DND-41 (cell line): ENCODE data around the gene CPNE4.

ENCODE experiments used
- EZH2 ChIP-seq: IDR thresholded peaks from 3 replicates; pipeline ENCODE4 v1.6.1; 2012; ENCODE audit warnings: borderline replicate concordance, low read depth, mild to moderate bottlenecking, moderate library complexity, low read length, inconsistent platforms; ENCODE audit not compliant: severe bottlenecking
- TF ChIP-seq, protein P1 (sequence below): IDR thresholded peaks from 2 replicates; pipeline ENCODE4 v1.5.1; 2012; ENCODE audit warnings: borderline replicate concordance, low read length, moderate library complexity, mild to moderate bottlenecking; ENCODE audit not compliant: poor library complexity, severe bottlenecking; ENCODE audit errors: extremely low read depth

GRCh38 chr3:132007617-132008016, 27.2 kb downstream of the CPNE4 start:
- TF ChIP-seq, protein P1, sequence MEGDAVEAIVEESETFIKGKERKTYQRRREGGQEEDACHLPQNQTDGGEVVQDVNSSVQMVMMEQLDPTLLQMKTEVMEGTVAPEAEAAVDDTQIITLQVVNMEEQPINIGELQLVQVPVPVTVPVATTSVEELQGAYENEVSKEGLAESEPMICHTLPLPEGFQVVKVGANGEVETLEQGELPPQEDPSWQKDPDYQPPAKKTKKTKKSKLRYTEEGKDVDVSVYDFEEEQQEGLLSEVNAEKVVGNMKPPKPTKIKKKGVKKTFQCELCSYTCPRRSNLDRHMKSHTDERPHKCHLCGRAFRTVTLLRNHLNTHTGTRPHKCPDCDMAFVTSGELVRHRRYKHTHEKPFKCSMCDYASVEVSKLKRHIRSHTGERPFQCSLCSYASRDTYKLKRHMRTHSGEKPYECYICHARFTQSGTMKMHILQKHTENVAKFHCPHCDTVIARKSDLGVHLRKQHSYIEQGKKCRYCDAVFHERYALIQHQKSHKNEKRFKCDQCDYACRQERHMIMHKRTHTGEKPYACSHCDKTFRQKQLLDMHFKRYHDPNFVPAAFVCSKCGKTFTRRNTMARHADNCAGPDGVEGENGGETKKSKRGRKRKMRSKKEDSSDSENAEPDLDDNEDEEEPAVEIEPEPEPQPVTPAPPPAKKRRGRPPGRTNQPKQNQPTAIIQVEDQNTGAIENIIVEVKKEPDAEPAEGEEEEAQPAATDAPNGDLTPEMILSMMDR = no peak
- no peak for TF ChIP-seq EZH2
